ENCODE data around the gene IKZF2. TPM values are rescaled to one million over a fixed set of nuclear protein-coding genes. Genes with fewer than 3 reads are reported as not detected.

Gene IKZF2
- total RNA-seq, 2 experiments from 2014 or later: 24.4 to 28.7 TPM

- TF ChIP-seq CTCF (IDR thresholded peaks at IDR 0.05): no peak
- Mint-ChIP-seq H3K27ac (peak overlapping the region; percentile 50), H3K4me1 (ENCODE audit: low read depth) (peaks cover 66% of the 10 kb centered on the region), H3K36me3 (ENCODE audit: low read depth) (peaks cover 23% of the 10 kb centered on the region), H3K9me3 (peaks cover 3% of the 10 kb centered on the region), H3K4me3 (no peak overlapping the region), H3K27me3 (peaks cover 9% of the 10 kb centered on the region)
- ChIA-PET CTCF (interaction anchor here (0.9 kb wide), 1 partner anchor 31 kb away, joined by 3 read pairs; no protein-coding TSS in a partner anchor), POLR2A (no interaction called here)
- ATAC-seq (no peak), DNase-seq (no peak)
- intact Hi-C loops (cut with micrococcal nuclease): loop anchor here (5.0 to 10.0 kb wide), 3 partner anchors 99 to 216 kb away; partner anchors contain the start of gene IKZF2
Measured at GRCh38 chr2:213018340-213018901, 133.0 kb downstream of the IKZF2 start.

GRCh38 chr2:213017404-213017803 is 134.0 kb downstream of the IKZF2 start:
- ATAC-seq (no peak), DNase-seq (no peak)
- Mint-ChIP-seq H3K27me3 (peaks cover 9% of the 10 kb centered on the region), H3K4me1 (ENCODE audit: low read depth) (peaks cover 59% of the 10 kb centered on the region), H3K4me3 (no peak overlapping the region), H3K27ac (peak overlapping the region; percentile 72), H3K9me3 (peaks cover 3% of the 10 kb centered on the region), H3K36me3 (ENCODE audit: low read depth) (peaks cover 23% of the 10 kb centered on the region)
- ChIA-PET POLR2A (no interaction called here), CTCF (interaction anchor here (0.9 kb wide), 1 partner anchor 32 kb away, joined by 3 read pairs; no protein-coding TSS in a partner anchor)
- no peak for TF ChIP-seq CTCF (IDR thresholded peaks at IDR 0.05)
- intact Hi-C loops (cut with micrococcal nuclease): loop anchor here (5.0 to 10.0 kb wide), 3 partner anchors 100 to 217 kb away; partner anchors contain the start of gene IKZF2

- Mint-ChIP-seq H3K4me3 (no peak overlapping the region), H3K27ac (peak overlapping the region; percentile 72), H3K27me3 (peaks cover 9% of the 10 kb centered on the region), H3K4me1 (ENCODE audit: low read depth) (peaks cover 54% of the 10 kb centered on the region), H3K36me3 (ENCODE audit: low read depth) (peaks cover 23% of the 10 kb centered on the region), H3K9me3 (peaks cover 3% of the 10 kb centered on the region)
- no peak for DNase-seq
- no peak for ATAC-seq
- no peak for TF ChIP-seq CTCF (IDR thresholded peaks at IDR 0.05)
- CTCF ChIA-PET: no interaction called here
- POLR2A ChIA-PET: no interaction called here
- intact Hi-C loops (cut with micrococcal nuclease): loop anchor here (5.0 to 10.0 kb wide), 3 partner anchors 100 to 218 kb away; partner anchors contain the start of gene IKZF2
Measured at GRCh38 chr2:213016984-213017351, 134.4 kb downstream of the IKZF2 start.

GRCh38 chr2:213016166-213016983 is 135.0 kb downstream of the IKZF2 start:
- Mint-ChIP-seq H3K4me3 (peak overlapping the region; percentile 27), H3K36me3 (ENCODE audit: low read depth) (peaks cover 27% of the 10 kb centered on the region), H3K27ac (peak overlapping the region; percentile 72), H3K9me3 (peaks cover 3% of the 10 kb centered on the region), H3K4me1 (ENCODE audit: low read depth) (peaks cover 48% of the 10 kb centered on the region), H3K27me3 (peaks cover 9% of the 10 kb centered on the region)
- ChIA-PET CTCF (no interaction called here), POLR2A (interaction anchor here (1.0 kb wide), 1 partner anchor 134 kb away, joined by 3 read pairs; no protein-coding TSS in a partner anchor)
- ATAC-seq: peak; percentile 37
- intact Hi-C loops (cut with micrococcal nuclease): loop anchor here (5.0 to 10.0 kb wide), 3 partner anchors 101 to 218 kb away; partner anchors contain the start of gene IKZF2
- DNase-seq: no peak
- no peak for TF ChIP-seq CTCF (IDR thresholded peaks at IDR 0.05)

All from activated CD8-positive, alpha-beta T cell treated with anti-CD3 and anti-CD28 coated beads for 36 hours (primary cell).